WERI-Rb-1 (cell line): ENCODE results near the gene MACROD2.

Source experiments
- DNase-seq: peaks from one replicate; pipeline ENCODE4 v3.0.0-alpha.2; 2020
- H3K27ac ChIP-seq: fragments of 250-450 bp; sonication (Bioruptor Pico); 2 replicates; pipeline ENCODE4 v1.5.1; 2020; ENCODE audit warnings: mild to moderate bottlenecking, moderate library complexity
- H3K27me3 ChIP-seq: fragments of 250-450 bp; sonication (Bioruptor Pico); 2 replicates; pipeline ENCODE4 v1.5.1; 2021; ENCODE audit warnings: mild to moderate bottlenecking, low read depth, moderate library complexity; ENCODE audit not compliant: insufficient read depth, severe bottlenecking
- H3K36me3 ChIP-seq: fragments of 250-450 bp; sonication (Bioruptor Pico); 2 replicates; pipeline ENCODE4 v1.5.1; 2020; ENCODE audit warnings: mild to moderate bottlenecking, moderate library complexity
- H3K4me3 ChIP-seq: 2 replicates; pipeline ENCODE4 v1.5.1; 2011; ENCODE audit warnings: low read depth, mild to moderate bottlenecking, control low read depth, low read length
- H3K9me3 ChIP-seq: fragments of 250-450 bp; sonication (Bioruptor Pico); 2 replicates; pipeline ENCODE4 v1.5.1; 2021; ENCODE audit warnings: mild to moderate bottlenecking, moderate library complexity; ENCODE audit not compliant: severe bottlenecking
- TF ChIP-seq, protein P1 (sequence below): IDR thresholded peaks from 2 replicates; pipeline ENCODE4 v1.5.1; 2011; ENCODE audit warnings: low read depth, mild to moderate bottlenecking, control low read depth, inconsistent platforms, low read length

The MACROD2 gene

GRCh38 chr20:14361509-14362345 lies 366.4 kb downstream of the MACROD2 start:
- Histone ChIP-seq H3K27me3 (no peaks in the 10 kb centered on the region), H3K36me3 (no peaks in the 10 kb centered on the region), H3K27ac (no peak overlapping the region), H3K4me3 (no peak overlapping the region), H3K9me3 (no peaks in the 10 kb centered on the region)
- TF ChIP-seq, protein P1, sequence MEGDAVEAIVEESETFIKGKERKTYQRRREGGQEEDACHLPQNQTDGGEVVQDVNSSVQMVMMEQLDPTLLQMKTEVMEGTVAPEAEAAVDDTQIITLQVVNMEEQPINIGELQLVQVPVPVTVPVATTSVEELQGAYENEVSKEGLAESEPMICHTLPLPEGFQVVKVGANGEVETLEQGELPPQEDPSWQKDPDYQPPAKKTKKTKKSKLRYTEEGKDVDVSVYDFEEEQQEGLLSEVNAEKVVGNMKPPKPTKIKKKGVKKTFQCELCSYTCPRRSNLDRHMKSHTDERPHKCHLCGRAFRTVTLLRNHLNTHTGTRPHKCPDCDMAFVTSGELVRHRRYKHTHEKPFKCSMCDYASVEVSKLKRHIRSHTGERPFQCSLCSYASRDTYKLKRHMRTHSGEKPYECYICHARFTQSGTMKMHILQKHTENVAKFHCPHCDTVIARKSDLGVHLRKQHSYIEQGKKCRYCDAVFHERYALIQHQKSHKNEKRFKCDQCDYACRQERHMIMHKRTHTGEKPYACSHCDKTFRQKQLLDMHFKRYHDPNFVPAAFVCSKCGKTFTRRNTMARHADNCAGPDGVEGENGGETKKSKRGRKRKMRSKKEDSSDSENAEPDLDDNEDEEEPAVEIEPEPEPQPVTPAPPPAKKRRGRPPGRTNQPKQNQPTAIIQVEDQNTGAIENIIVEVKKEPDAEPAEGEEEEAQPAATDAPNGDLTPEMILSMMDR, result no peak
- no peak for DNase-seq

- H3K4me3 ChIP-seq, result no peak overlapping the region
- TF ChIP-seq, protein P1, result no peak
- H3K27ac ChIP-seq, result no peak overlapping the region
- no peak for DNase-seq
- no peaks in the 10 kb centered on the region for H3K27me3 ChIP-seq
- no peaks in the 10 kb centered on the region for H3K9me3 ChIP-seq
- no peaks in the 10 kb centered on the region for H3K36me3 ChIP-seq
These were observed 378.9 kb downstream of the MACROD2 start for GRCh38 chr20:14374196-14374595.

DNA sequence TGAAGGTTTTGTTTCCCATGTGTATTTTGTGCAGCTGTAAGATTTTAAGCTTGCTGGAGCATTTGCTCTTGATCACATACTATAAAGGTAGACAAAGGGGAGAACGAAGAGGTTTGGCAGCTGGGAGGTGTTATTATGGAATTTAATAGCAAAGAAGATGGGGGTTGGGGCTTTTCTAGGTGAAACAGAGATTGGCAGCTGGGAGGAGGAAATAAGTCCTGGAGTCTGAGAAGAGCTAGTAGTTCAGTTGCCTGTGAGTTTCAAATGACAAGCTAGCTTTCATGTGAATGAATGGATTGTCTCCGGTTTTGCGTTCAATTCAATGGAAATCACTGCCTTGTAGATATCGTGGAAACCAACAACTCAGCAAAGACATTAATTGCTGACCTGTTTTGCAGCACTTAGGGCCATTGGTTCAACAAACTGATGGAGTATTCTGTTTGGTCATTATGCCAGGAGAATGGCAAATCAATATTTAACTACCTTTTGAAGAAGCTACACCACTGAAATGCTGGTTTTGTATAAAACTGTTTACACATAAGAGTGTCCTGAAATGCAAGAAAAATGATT lies 380.2 kb downstream of the MACROD2 start:
- no peak overlapping the region for H3K4me3 ChIP-seq
- no peak overlapping the region for H3K27ac ChIP-seq
- no peak for DNase-seq
- H3K36me3 ChIP-seq, result no peaks in the 10 kb centered on the region
- H3K27me3 ChIP-seq, result no peaks in the 10 kb centered on the region
- TF ChIP-seq, protein P1, result no peak
- H3K9me3 ChIP-seq, result no peaks in the 10 kb centered on the region

- Histone ChIP-seq H3K36me3 (no peaks in the 10 kb centered on the region), H3K27ac (no peak overlapping the region), H3K4me3 (no peak overlapping the region), H3K9me3 (no peaks in the 10 kb centered on the region), H3K27me3 (no peaks in the 10 kb centered on the region)
- DNase-seq, result no peak
- TF ChIP-seq, protein P1, result no peak
These were observed 383.0 kb downstream of the MACROD2 start for GRCh38 chr20:14378326-14378725.

DNA sequence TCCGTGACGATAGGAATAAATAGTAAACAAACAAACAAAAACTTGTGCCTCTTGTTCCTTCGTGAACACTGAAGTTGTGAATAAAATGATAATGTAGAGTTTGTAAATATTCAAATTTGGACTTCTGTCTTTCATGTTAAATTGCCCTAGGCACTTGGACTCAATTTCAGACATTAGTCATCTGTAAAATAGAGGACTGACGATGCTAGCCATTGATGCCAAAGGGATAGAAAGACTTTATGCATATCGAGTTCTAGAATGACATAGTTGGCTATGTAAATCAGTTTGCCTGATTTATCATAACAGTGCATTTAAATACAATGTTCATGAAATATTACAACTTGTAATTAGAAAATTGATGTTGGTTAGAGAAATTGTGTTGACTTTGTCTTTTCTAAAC lies 388.0 kb downstream of the MACROD2 start:
- no peaks in the 10 kb centered on the region for H3K36me3 ChIP-seq
- no peaks in the 10 kb centered on the region for H3K27me3 ChIP-seq
- no peak overlapping the region for H3K4me3 ChIP-seq
- TF ChIP-seq, protein P1, result no peak
- H3K27ac ChIP-seq, result no peak overlapping the region
- no peak for DNase-seq
- no peaks in the 10 kb centered on the region for H3K9me3 ChIP-seq
